GM12892 (cell line): ENCODE data around the gene EXT2.

Source experiments
- POLR2A ChIP-seq: IDR thresholded peaks from 2 replicates; pipeline ENCODE4 v1.6.1; 2011; ENCODE audit warnings: low read depth, low read length, control low read depth
- POLR2AphosphoS5 ChIP-seq: IDR thresholded peaks from 2 replicates; pipeline ENCODE4 v1.6.1; 2011; ENCODE audit warnings: low read depth, low read length, control low read depth
- TAF1 ChIP-seq: IDR thresholded peaks from 2 replicates; pipeline ENCODE4 v1.6.1; 2011; ENCODE audit warnings: low read depth, mild to moderate bottlenecking, control low read depth, low read length, borderline replicate concordance

- TF ChIP-seq POLR2AphosphoS5 (no peak), POLR2A (no peak), TAF1 (no peak)
Measured at GRCh38 chr11:44280257-44280656, 184.8 kb downstream of the EXT2 start.
